Measurements from ENCODE around the gene C5orf46. TPM values are rescaled to one million over a fixed set of nuclear protein-coding genes. Genes with fewer than 3 reads are reported as not detected.

Gene C5orf46
- polyA plus RNA-seq, 1 experiment, result 19.6 TPM

GRCh38 chr5:147935032-147935431 lies 28.7 kb upstream of the C5orf46 start:
- ChIA-PET CTCF (interaction anchor here (0.5 to 1.5 kb wide), 9 partner anchors 9 to 81 kb away, joined by 3 to 7 read pairs (median 4); no protein-coding TSS in a partner anchor), POLR2A (no interaction called here)
- peak; percentile 6 for DNase-seq (ENCODE audit: low read depth)
- Histone ChIP-seq H3K27me3 (ENCODE audit: control insufficient read depth, insufficient read depth, low read length) (no peaks in the 10 kb centered on the region), H3K4me3 (ENCODE audit: low read depth, low read length) (no peak overlapping the region), H3K36me3 (ENCODE audit: control insufficient read depth, insufficient read depth, low read length) (no peaks in the 10 kb centered on the region)
- 0 out of 2 replicates have a peak, but pooled peaks have one; percentile 19 for TF ChIP-seq CTCF (IDR thresholded peaks at IDR 0.05; ENCODE audit: insufficient read depth, low read depth, low read length)

GRCh38 chr5:147930769-147931168 lies 24.4 kb upstream of the C5orf46 start:
- POLR2A ChIA-PET, result no interaction called here
- H3K36me3 ChIP-seq (ENCODE audit: control insufficient read depth, insufficient read depth, low read length), result no peaks in the 10 kb centered on the region
- no peak for DNase-seq (ENCODE audit: low read depth)
- H3K4me3 ChIP-seq (ENCODE audit: low read depth, low read length), result no peak overlapping the region
- CTCF ChIA-PET, result interaction anchor here (0.7 to 0.8 kb wide), 2 partner anchors 9 to 12 kb away, joined by 3 read pairs; no protein-coding TSS in a partner anchor
- no peaks in the 10 kb centered on the region for H3K27me3 ChIP-seq (ENCODE audit: control insufficient read depth, insufficient read depth, low read length)
- TF ChIP-seq CTCF (IDR thresholded peaks at IDR 0.05; ENCODE audit: insufficient read depth, low read depth, low read length), result no peak

- TF ChIP-seq CTCF (IDR thresholded peaks at IDR 0.05; ENCODE audit: insufficient read depth, low read depth, low read length), result no peak
- Histone ChIP-seq H3K36me3 (ENCODE audit: control insufficient read depth, insufficient read depth, low read length) (no peaks in the 10 kb centered on the region), H3K27me3 (ENCODE audit: control insufficient read depth, insufficient read depth, low read length) (no peaks in the 10 kb centered on the region), H3K4me3 (ENCODE audit: low read depth, low read length) (no peak overlapping the region)
- ChIA-PET POLR2A (no interaction called here), CTCF (no interaction called here)
- no peak for DNase-seq (ENCODE audit: low read depth)
These were observed 21.6 kb upstream of the C5orf46 start for GRCh38 chr5:147927901-147928300.

GRCh38 chr5:147925020-147925419 lies 18.7 kb upstream of the C5orf46 start:
- ChIA-PET POLR2A (no interaction called here), CTCF (interaction anchor here (1.0 kb wide), 1 partner anchor 10 kb away, joined by 3 read pairs; no protein-coding TSS in a partner anchor)
- no peak overlapping the region for H3K4me3 ChIP-seq (ENCODE audit: low read depth, low read length)
- no peaks in the 10 kb centered on the region for H3K27me3 ChIP-seq (ENCODE audit: control insufficient read depth, insufficient read depth, low read length)
- H3K36me3 ChIP-seq (ENCODE audit: control insufficient read depth, insufficient read depth, low read length), result no peaks in the 10 kb centered on the region
- no peak for DNase-seq (ENCODE audit: low read depth)
- TF ChIP-seq CTCF (IDR thresholded peaks at IDR 0.05; ENCODE audit: insufficient read depth, low read depth, low read length), result no peak

GRCh38 chr5:147921136-147921535 lies 14.8 kb upstream of the C5orf46 start:
- H3K4me3 ChIP-seq (ENCODE audit: low read depth, low read length), result no peak overlapping the region
- POLR2A ChIA-PET, result no interaction called here
- no peak for DNase-seq (ENCODE audit: low read depth)
- TF ChIP-seq CTCF (IDR thresholded peaks at IDR 0.05; ENCODE audit: insufficient read depth, low read depth, low read length), result no peak
- no peaks in the 10 kb centered on the region for H3K36me3 ChIP-seq (ENCODE audit: control insufficient read depth, insufficient read depth, low read length)
- CTCF ChIA-PET, result no interaction called here
- no peaks in the 10 kb centered on the region for H3K27me3 ChIP-seq (ENCODE audit: control insufficient read depth, insufficient read depth, low read length)

All from BJ (cell line).